Activated CD4-positive, alpha-beta T cell treated with anti-CD3 and anti-CD28 coated beads for 36 hours (primary cell): ENCODE measurements around the gene TRAK1. TPM values are rescaled to one million over a fixed set of nuclear protein-coding genes. Genes with fewer than 3 reads are reported as not detected.

Experiments used
- ATAC-seq: fragments of 200-7000 bp; cut with Tn5 transposase; one replicate; pipeline ENCODE4 v1.10.0; 2021; ENCODE audit warnings: mild to moderate bottlenecking, moderate library complexity
- CTCF ChIA-PET: fragments of 350-600 bp; sonication (Branson Sonifier 250); formaldehyde crosslinking; loops from one replicate; lab custom pipeline; 2021; ENCODE audit warnings: antibody characterized with exemption; lab: Charles Lee
- POLR2A ChIA-PET: fragments of 350-600 bp; sonication (Branson Sonifier 250); formaldehyde crosslinking; loops from one replicate; lab custom pipeline; 2021; ENCODE audit warnings: antibody characterized with exemption, inconsistent platforms; lab: Charles Lee
- DNase-seq: peaks from one replicate; pipeline ENCODE4 v3.0.0-alpha.2; 2020
- H3K27ac Mint-ChIP-seq: one replicate; pipeline ENCODE4 v1.8.0; 2021; ENCODE audit warnings: mixed read lengths
- H3K27me3 Mint-ChIP-seq: one replicate; pipeline ENCODE4 v1.8.0; 2021; ENCODE audit warnings: mixed read lengths
- H3K36me3 Mint-ChIP-seq: one replicate; pipeline ENCODE4 v1.8.0; 2021; ENCODE audit warnings: low read depth, mixed read lengths
- H3K4me1 Mint-ChIP-seq: one replicate; pipeline ENCODE4 v1.8.0; 2021; ENCODE audit warnings: mixed read lengths
- H3K4me3 Mint-ChIP-seq: one replicate; pipeline ENCODE4 v1.8.0; 2021; ENCODE audit warnings: mild to moderate bottlenecking, moderate library complexity, mixed read lengths
- H3K9me3 Mint-ChIP-seq: one replicate; pipeline ENCODE4 v1.8.0; 2021; ENCODE audit warnings: low read depth, mixed read lengths
- intact Hi-C, 2 experiments: fragments of 100-400 bp; cut with DNase I in 1 of 2; cut with micrococcal nuclease in 1 of 2; formaldehyde crosslinking; loops; one replicate each; pipeline versions ENCODE4 v1.14.2 to v1.15.1; 2022 to 2024; cut with DNase I, micrococcal nuclease
- total RNA-seq, 2 experiments: library from RNA; stranded (reverse); gene quantifications; one replicate each; pipeline ENCODE4 v1.2.3, GENCODE V29; 2021

TRAK1 gene
- total RNA-seq, 2 experiments from 2014 or later, result 22.4 to 23.6 TPM

- Mint-ChIP-seq H3K4me3 (no peak overlapping the region), H3K9me3 (no peaks in the 10 kb centered on the region), H3K27me3 (no peaks in the 10 kb centered on the region), H3K27ac (peak overlapping the region; percentile 28), H3K36me3 (peaks cover 4% of the 10 kb centered on the region), H3K4me1 (peaks cover 54% of the 10 kb centered on the region)
- DNase-seq (peak; percentile 18), ATAC-seq (peak; percentile 55)
- intact Hi-C loops, result no loop called here
- ChIA-PET CTCF (no interaction called here), POLR2A (no interaction called here)
Measured at GRCh38 chr3:42216931-42217333, 125.8 kb downstream of the TRAK1 start.

GRCh38 chr3:42220436-42221121, 129.4 kb downstream of the TRAK1 start:
- Mint-ChIP-seq H3K27ac (no peak overlapping the region), H3K36me3 (peaks cover 23% of the 10 kb centered on the region), H3K4me3 (no peak overlapping the region), H3K4me1 (peaks cover 26% of the 10 kb centered on the region), H3K27me3 (no peaks in the 10 kb centered on the region), H3K9me3 (no peaks in the 10 kb centered on the region)
- CTCF ChIA-PET, result interaction anchor here (0.6 to 1.0 kb wide), 2 partner anchors 9 to 27 kb away, joined by 3 read pairs; no protein-coding TSS in a partner anchor
- DNase-seq, result no peak
- POLR2A ChIA-PET, result no interaction called here
- intact Hi-C loops, result no loop called here
- ATAC-seq, result no peak

DNA sequence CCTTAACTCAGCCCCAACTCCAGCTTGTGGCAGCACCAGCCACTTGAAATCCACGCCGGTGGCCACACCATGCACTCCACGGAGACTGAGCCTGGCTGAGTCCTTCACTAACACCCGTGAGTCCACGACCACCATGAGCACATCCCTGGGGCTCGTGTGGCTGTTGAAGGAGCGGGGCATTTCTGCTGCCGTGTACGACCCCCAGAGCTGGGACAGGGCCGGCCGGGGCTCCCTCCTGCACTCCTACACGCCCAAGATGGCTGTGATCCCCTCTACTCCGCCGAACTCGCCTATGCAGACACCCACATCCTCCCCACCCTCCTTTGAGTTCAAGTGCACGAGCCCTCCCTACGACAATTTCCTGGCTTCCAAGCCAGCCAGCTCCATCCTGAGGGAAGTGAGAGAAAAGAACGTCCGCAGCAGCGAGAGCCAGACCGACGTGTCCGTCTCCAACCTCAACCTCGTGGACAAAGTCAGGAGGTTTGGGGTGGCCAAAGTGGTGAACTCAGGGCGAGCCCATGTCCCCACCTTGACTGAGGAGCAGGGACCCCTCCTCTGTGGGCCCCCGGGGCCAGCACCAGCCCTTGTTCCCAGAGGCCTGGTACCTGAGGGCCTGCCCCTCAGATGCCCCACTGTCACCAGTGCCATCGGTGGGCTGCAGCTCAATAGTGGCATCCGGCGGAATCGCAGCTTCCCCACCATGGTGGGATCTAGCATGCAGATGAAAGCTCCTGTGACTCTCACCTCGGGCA, 132.0 kb downstream of the TRAK1 start:
- Mint-ChIP-seq H3K27ac (no peak overlapping the region), H3K9me3 (no peaks in the 10 kb centered on the region), H3K36me3 (peaks cover 25% of the 10 kb centered on the region), H3K27me3 (no peaks in the 10 kb centered on the region), H3K4me1 (peaks cover 5% of the 10 kb centered on the region), H3K4me3 (no peak overlapping the region)
- ATAC-seq (no peak), DNase-seq (no peak)
- intact Hi-C loops, result no loop called here
- ChIA-PET POLR2A (no interaction called here), CTCF (interaction anchor here (0.6 to 1.0 kb wide), 2 partner anchors 24 to 1649 kb away, joined by 4 to 5 read pairs; no protein-coding TSS in a partner anchor)

GRCh38 chr3:42224178-42224577, 133.0 kb downstream of the TRAK1 start:
- no peak overlapping the region for H3K27ac Mint-ChIP-seq
- no peak overlapping the region for H3K4me3 Mint-ChIP-seq
- ChIA-PET CTCF (interaction anchor here (0.6 to 1.0 kb wide), 2 partner anchors 23 to 180 kb away, joined by 3 to 5 read pairs; no protein-coding TSS in a partner anchor), POLR2A (no interaction called here)
- ATAC-seq (no peak), DNase-seq (no peak)
- peaks cover 2% of the 10 kb centered on the region for H3K4me1 Mint-ChIP-seq
- H3K9me3 Mint-ChIP-seq, result no peaks in the 10 kb centered on the region
- intact Hi-C loops, result no loop called here
- peaks cover 25% of the 10 kb centered on the region for H3K36me3 Mint-ChIP-seq
- H3K27me3 Mint-ChIP-seq, result no peaks in the 10 kb centered on the region

DNA sequence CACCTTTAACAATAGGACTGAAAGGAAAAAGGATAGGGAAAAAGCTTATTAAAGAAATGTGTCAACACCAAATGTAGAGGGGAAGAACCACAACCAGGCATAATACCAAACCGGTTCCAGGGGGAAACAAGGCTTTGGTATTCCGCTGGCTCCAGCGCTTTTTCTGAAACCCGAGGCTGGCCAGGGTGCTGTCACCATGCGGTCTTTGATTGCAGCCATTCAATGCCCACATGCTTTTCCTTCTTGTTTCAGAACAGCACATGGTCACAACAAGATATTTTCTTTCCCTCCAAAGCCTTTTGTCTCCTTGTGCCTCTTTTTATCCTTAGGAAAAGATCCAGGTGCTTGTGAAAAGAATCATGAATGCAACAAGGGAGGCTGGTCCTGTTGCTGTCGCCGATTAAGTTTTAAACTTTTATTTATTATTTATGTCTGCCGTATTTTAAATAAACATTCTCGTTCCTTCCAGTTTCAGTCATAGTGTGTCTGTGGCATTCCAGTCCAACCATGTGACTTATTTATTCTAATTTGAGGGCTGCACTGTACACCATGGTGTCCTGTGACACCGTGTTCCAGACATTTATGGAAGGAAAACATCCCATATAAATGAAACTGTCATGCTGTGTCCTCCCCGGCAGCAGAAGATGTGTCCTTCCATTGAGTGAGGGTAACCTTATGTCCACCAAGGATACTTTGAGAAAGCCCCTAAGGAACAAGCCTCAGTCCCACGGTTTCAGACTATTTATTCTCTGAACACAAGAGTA, 133.7 kb downstream of the TRAK1 start:
- POLR2A ChIA-PET, result no interaction called here
- Mint-ChIP-seq H3K27me3 (no peaks in the 10 kb centered on the region), H3K27ac (no peak overlapping the region)

GRCh38 chr3:42225486-42226363, 134.6 kb downstream of the TRAK1 start:
- peaks cover 2% of the 10 kb centered on the region for H3K4me1 Mint-ChIP-seq
- no peaks in the 10 kb centered on the region for H3K27me3 Mint-ChIP-seq
- no peak overlapping the region for H3K27ac Mint-ChIP-seq
- no peak for DNase-seq
- intact Hi-C loops, result no loop called here
- ChIA-PET POLR2A (no interaction called here), CTCF (no interaction called here)
- H3K36me3 Mint-ChIP-seq, result peaks cover 21% of the 10 kb centered on the region
- no peak overlapping the region for H3K4me3 Mint-ChIP-seq
- ATAC-seq, result no peak
- H3K9me3 Mint-ChIP-seq, result no peaks in the 10 kb centered on the region

More for the DNA sequence above, 133.7 kb downstream of the TRAK1 start:
- ATAC-seq, result no peak
- Mint-ChIP-seq H3K9me3 (no peaks in the 10 kb centered on the region), H3K4me3 (no peak overlapping the region), H3K36me3 (peaks cover 25% of the 10 kb centered on the region), H3K4me1 (peaks cover 2% of the 10 kb centered on the region)
- CTCF ChIA-PET, result interaction anchor here (0.6 kb wide), 1 partner anchor 180 kb away, joined by 3 read pairs; no protein-coding TSS in a partner anchor
- no peak for DNase-seq
- intact Hi-C loops, result no loop called here

DNA sequence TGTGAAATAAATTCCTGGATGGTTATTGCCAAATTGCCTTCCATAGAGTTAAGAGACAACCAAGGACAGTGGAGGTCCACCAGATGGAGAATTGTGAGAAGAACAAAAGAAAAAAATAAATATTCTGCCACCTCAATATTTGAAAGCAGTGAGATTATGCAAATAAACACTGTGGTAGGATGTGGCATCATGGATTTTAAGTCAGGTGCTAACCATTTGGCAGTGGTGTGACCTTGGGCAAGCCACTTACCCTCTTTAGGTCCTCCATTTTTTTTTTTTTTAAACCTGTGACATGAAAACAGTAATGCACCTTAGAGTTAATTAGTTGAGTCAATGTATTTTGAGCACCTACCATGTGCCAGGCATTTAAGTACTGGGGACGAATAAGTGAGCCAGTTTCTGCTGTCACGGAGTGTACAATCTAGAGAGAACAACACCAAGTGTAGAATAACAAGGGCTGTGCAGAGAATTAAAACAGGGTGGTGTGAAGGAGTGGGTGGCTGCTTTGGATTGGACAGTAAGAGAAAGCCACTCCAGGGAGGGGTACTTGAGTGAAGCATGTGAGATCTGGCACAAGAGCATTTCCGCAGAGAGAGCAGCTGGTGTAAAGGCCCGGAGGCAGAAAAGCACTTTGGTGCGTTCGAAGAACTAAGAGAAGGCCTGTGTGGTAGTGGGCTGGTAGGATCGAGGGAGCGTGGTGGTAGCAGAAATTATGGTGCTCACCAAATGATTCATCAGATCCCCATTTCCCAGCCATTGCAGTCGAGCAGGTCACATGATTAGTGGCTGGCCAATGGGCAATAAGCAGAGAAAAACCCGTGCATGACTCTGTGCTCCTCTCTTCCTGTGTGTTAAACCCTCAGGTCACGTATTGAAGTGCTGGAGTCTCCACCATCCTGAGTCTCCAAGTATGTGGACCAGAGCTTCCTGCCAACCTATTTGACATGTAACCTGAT, 135.6 kb downstream of the TRAK1 start:
- Mint-ChIP-seq H3K36me3 (peaks cover 21% of the 10 kb centered on the region), H3K27me3 (no peaks in the 10 kb centered on the region), H3K4me1 (peaks cover 2% of the 10 kb centered on the region), H3K4me3 (no peak overlapping the region), H3K9me3 (no peaks in the 10 kb centered on the region), H3K27ac (peak overlapping the region; percentile 32)
- no peak for DNase-seq
- ATAC-seq, result peak; percentile 42
- CTCF ChIA-PET, result no interaction called here
- intact Hi-C loops, result no loop called here
- POLR2A ChIA-PET, result no interaction called here

DNA sequence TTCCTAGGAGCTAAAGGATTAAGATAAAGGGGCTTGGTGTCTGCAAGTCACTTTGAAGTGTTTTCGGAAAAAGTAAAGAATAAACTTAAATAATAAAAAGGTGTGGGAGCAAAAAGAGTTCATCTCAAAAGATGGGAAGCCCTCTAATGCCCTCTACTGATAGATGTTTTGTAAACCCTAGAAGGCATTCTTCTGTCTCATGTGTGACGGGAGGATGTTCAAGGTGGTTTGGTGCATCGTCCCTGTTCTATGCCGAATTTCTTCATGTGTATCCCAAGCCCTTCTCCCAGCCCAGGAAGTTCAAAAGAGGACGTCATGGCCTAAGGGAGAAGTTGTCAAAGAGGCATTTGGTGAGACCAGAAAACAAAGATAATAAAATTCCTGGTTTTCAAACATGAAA, 137.6 kb downstream of the TRAK1 start:
- Mint-ChIP-seq H3K36me3 (peaks cover 15% of the 10 kb centered on the region), H3K4me1 (peaks cover 2% of the 10 kb centered on the region), H3K4me3 (no peak overlapping the region), H3K9me3 (no peaks in the 10 kb centered on the region), H3K27me3 (no peaks in the 10 kb centered on the region), H3K27ac (no peak overlapping the region)
- ChIA-PET CTCF (interaction anchor here (1.4 kb wide), 1 partner anchor 215 kb away, joined by 8 read pairs; no protein-coding TSS in a partner anchor), POLR2A (no interaction called here)
- intact Hi-C loops, result loop anchor here in 1 of 2 experiments (2.0 kb wide), 1 partner anchor 110 kb away; no protein-coding TSS in a partner anchor
- no peak for DNase-seq
- no peak for ATAC-seq

DNA sequence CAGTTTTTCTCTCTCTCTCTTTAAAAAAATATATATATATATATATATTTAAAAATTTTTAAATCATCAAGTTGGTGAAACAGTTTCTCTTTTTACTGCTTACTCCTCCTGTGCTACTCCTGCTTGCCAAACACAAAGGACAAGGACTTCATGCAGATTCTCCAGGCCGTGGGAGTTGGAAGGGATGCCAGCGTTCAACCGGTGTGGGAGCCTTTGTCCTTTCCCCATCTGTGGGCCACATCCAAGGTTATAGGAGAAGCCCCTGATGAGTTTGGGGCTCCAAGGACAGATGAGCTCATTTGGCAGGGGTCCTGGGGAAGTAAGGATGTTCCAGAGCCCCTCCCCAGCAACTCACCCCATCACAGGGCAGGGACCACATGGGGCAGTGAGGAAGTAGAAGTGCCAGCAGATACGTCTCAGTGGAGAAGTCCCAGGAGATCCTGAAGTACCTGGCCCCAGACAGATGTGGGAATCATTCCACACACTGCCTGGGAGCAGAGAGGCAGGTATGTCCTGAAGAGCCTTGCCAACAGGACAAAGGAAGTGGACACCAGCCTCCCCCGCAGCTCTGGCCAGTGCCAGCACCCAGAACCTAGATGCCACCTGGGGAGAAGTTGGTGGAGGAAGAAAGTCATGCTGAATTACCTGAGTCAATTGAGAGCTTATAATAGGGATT, 138.2 kb downstream of the TRAK1 start:
- no peak overlapping the region for H3K27ac Mint-ChIP-seq
- intact Hi-C loops, result loop anchor here in 1 of 2 experiments (2.0 kb wide), 1 partner anchor 111 kb away; no protein-coding TSS in a partner anchor
- ChIA-PET POLR2A (interaction anchor here (0.8 kb wide), 1 partner anchor 90 kb away, joined by 3 read pairs; no protein-coding TSS in a partner anchor), CTCF (interaction anchor here (0.6 to 1.4 kb wide), 7 partner anchors 9 to 312 kb away, joined by 3 to 8 read pairs (median 3); no protein-coding TSS in a partner anchor)
- H3K36me3 Mint-ChIP-seq, result peaks cover 10% of the 10 kb centered on the region
- ATAC-seq (no peak), DNase-seq (no peak)
- no peaks in the 10 kb centered on the region for H3K9me3 Mint-ChIP-seq
- H3K4me3 Mint-ChIP-seq, result no peak overlapping the region
- peaks cover 5% of the 10 kb centered on the region for H3K27me3 Mint-ChIP-seq
- H3K4me1 Mint-ChIP-seq, result peaks cover 2% of the 10 kb centered on the region
